ENCODE measurements around the gene GXYLT1.
"Not testable (repeated sequence)": the region's sequence is repeated elsewhere in the genome, so short reads cannot be mapped to it uniquely, and the experiment has no call there.

The GXYLT1 gene

GRCh38 chr12:42094277-42094676 lies 50.4 kb downstream of the GXYLT1 start:
- no peak for DNase-seq (ENCODE audit: low read depth)

GRCh38 chr12:42091769-42092168 lies 52.9 kb downstream of the GXYLT1 start:
- DNase-seq (ENCODE audit: low read depth) = no peak

- DNase-seq (ENCODE audit: low read depth) = no peak
Observed at GRCh38 chr12:42090899-42091298, 53.8 kb downstream of the GXYLT1 start.

DNA sequence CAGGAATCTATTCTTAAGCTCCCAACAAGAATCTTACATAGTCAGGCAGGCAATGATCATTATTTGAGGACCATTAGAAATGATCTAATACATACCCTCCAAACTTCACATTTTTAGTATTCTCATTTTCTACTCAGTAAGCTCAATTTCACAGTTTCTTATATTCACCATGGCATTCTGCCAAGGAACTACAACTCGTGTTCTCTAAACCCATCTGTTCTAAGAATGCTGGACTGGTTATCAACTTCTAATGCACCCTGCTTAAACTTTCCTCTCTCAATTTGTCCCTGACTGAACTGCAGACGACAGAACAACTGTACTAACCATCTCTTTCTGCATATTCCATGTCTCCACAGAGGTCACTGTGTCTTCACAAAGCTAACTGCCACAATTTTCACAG lies 58.6 kb downstream of the GXYLT1 start:
- no peak for DNase-seq (ENCODE audit: low read depth)

DNA sequence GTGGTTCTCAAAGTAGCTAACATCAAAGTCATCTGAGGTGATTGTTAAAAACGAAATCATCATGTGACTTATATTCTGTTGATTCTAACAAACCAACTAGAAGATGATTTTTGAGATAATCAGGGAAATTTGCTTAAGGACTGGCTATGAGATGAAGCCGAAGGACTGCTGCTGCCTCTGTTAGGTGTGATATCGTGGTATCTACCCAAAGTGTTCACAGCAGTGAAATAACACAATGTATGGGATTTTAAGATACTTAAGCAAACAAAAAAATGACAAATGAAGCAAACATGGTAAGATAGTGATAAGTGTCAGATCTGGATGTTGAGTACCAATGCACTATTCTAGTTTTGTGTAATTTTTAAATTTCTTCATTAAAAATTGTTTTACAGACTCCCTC lies 59.1 kb downstream of the GXYLT1 start:
- DNase-seq (ENCODE audit: low read depth) = no peak

- no peak for DNase-seq (ENCODE audit: low read depth)
Observed at GRCh38 chr12:42084522-42084921, 60.2 kb downstream of the GXYLT1 start.

DNA sequence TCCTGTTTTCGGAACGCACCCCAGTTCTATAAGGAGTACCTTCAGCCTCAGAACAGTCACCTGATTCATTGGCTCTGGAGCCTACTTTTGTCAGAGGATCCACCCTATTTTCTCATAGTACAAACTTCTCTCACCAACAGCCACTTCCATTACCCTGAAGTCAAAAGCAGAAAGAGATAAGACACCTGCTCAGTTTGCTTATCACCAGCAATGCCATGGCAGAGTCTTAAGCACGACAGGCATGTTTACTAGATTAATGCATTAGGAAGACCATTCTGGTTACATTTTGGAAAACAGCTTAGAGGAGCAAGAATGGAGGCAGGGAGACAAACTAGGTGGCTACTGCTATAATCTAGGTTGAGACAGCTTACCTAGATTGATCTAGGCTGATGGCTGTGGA lies 67.7 kb downstream of the GXYLT1 start:
- DNase-seq (ENCODE audit: low read depth) = no peak

- no peak for DNase-seq (ENCODE audit: low read depth)
Observed at GRCh38 chr12:42070036-42070435, 74.6 kb downstream of the GXYLT1 start.

GRCh38 chr12:42059127-42059526 lies 85.5 kb downstream of the GXYLT1 start:
- DNase-seq (ENCODE audit: low read depth) = no peak

DNA sequence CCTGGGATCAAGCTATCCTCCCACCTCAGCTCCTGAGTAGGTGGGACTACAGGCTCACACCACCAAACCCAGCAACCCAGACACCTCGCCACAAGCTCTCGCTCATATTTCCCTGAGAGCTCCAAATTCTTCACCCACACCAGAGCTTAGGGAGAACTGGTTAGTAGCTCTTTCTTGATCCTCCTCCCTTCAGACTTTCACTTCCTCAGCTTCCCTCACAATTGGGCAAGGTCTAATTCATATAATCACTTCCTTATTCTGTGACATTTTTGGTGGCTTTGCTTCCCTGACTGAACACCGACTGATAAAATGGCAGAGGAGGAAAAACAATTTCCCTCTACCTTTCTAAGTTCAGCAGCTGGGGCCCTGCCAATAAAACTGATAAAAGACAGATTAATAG lies 88.5 kb downstream of the GXYLT1 start:
- no peak for DNase-seq (ENCODE audit: low read depth)

GRCh38 chr12:42053456-42053855 lies 91.2 kb downstream of the GXYLT1 start:
- DNase-seq (ENCODE audit: low read depth) = no peak

DNA sequence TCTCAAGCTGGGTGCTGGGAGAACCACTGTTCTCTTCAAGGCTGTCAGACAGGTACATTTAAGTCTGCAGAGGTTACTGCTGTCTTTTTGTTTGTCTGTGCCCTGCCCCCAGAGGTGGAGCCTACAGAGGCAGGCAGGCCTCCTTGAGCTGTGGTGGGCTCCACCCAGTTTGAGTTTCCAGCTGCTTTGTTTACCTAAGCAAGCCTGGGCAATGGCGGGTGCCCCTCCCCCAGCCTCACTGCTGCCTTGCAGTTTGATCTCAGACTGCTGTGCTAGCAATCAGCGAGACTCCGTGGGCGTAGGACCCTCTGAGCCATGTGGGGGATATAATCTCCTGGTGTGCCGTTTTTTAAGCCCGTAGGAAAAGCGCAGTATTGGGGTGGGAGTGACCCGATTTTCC lies 95.7 kb downstream of the GXYLT1 start:
- not testable (repeated sequence) for DNase-seq (ENCODE audit: low read depth)

DNA sequence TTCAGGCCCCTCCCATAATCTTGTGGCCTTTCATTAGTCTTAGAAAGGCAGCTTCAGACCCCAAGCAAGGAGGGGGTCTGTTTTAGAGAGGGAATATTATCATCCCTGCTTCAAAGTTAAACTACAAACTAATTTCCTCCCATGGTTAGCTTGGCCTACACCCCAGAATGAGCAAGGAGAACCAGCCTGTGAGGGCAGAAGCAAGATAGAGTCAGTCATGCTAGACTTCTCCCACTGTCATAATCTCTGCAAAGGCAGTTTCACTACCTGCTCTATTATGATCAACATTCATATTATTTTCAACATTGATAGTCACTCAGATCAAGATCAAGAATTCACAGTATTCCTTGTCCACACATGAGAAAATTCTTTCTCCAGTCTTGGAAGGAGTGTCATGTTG lies 105.1 kb downstream of the GXYLT1 start:
- no peak for DNase-seq (ENCODE audit: low read depth)

DNA sequence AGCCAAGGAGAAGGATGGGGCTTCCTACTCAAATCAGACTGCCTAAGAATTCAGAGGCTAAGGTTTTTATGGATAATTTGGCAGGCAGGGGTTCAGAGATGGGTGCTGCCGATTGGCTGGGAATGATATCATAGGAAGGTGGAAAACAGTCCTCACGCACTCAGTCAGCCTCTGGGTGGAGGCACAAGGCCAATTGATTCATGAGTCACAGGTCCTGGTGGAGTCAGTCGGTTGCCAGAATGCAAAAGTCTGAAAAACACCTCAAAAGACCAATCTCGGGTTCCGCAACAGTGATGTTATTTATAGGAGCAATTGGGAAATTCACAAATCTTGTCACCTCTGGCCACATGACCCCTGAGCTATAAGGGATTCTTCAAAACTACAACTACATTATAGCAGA lies 105.5 kb downstream of the GXYLT1 start:
- no peak for DNase-seq (ENCODE audit: low read depth)

- no peak for DNase-seq (ENCODE audit: low read depth)
Observed at GRCh38 chr12:42031847-42032564, 112.7 kb downstream of the GXYLT1 start.
